NOMO-1 (cell line): Measurements from ENCODE around the gene TEAD4.

Experiments used
- DNase-seq, 2 experiments: peaks; one replicate each; lab custom pipeline; 2025; ENCODE audit not compliant: unreplicated experiment in 2 of 2; lab: John Stamatoyannopoulos, UW

TEAD4 gene

GRCh38 chr12:2960390-2960956 is 1.3 kb downstream of the TEAD4 start:
- no peak for DNase-seq

GRCh38 chr12:2960996-2961616 is 1.9 kb downstream of the TEAD4 start:
- DNase-seq = no peak

- no peak for DNase-seq
Observed at GRCh38 chr12:2961705-2962104, 2.5 kb downstream of the TEAD4 start.

- DNase-seq = no peak
Observed at GRCh38 chr12:2963154-2963759, 4.1 kb downstream of the TEAD4 start.

- DNase-seq = no peak
Observed at GRCh38 chr12:2963760-2964292, 4.6 kb downstream of the TEAD4 start.

GRCh38 chr12:2967651-2968050 is 8.5 kb downstream of the TEAD4 start:
- DNase-seq = no peak

GRCh38 chr12:2970744-2971143 is 11.5 kb downstream of the TEAD4 start:
- no peak for DNase-seq

GRCh38 chr12:2973566-2973965 is 14.4 kb downstream of the TEAD4 start:
- DNase-seq = no peak

- no peak for DNase-seq
Observed at GRCh38 chr12:2974560-2974971, 15.4 kb downstream of the TEAD4 start.

GRCh38 chr12:2976581-2976996 is 17.4 kb downstream of the TEAD4 start:
- DNase-seq = no peak

- DNase-seq = no peak
Observed at GRCh38 chr12:2977776-2978175, 18.6 kb downstream of the TEAD4 start.

- no peak for DNase-seq
Observed at GRCh38 chr12:2979806-2980205, 20.6 kb downstream of the TEAD4 start.

- no peak for DNase-seq
Observed at GRCh38 chr12:2980630-2981029, 21.4 kb downstream of the TEAD4 start.

- DNase-seq = no peak
Observed at GRCh38 chr12:2982361-2982760, 23.2 kb downstream of the TEAD4 start.

GRCh38 chr12:2984249-2984648 is 25.1 kb downstream of the TEAD4 start:
- DNase-seq = no peak

GRCh38 chr12:2984698-2985097 is 25.5 kb downstream of the TEAD4 start:
- no peak for DNase-seq

GRCh38 chr12:2986876-2987275 is 27.7 kb downstream of the TEAD4 start:
- DNase-seq = no peak

- no peak for DNase-seq
Observed at GRCh38 chr12:2988494-2988893, 29.3 kb downstream of the TEAD4 start.

GRCh38 chr12:2992724-2993123 is 33.5 kb downstream of the TEAD4 start:
- DNase-seq = no peak

- DNase-seq = no peak
Observed at GRCh38 chr12:2997989-2998670, 38.9 kb downstream of the TEAD4 start.

GRCh38 chr12:2998789-2999264 is 39.6 kb downstream of the TEAD4 start:
- no peak for DNase-seq
